ENCODE results near the gene TACC3.

TACC3 gene

DNA sequence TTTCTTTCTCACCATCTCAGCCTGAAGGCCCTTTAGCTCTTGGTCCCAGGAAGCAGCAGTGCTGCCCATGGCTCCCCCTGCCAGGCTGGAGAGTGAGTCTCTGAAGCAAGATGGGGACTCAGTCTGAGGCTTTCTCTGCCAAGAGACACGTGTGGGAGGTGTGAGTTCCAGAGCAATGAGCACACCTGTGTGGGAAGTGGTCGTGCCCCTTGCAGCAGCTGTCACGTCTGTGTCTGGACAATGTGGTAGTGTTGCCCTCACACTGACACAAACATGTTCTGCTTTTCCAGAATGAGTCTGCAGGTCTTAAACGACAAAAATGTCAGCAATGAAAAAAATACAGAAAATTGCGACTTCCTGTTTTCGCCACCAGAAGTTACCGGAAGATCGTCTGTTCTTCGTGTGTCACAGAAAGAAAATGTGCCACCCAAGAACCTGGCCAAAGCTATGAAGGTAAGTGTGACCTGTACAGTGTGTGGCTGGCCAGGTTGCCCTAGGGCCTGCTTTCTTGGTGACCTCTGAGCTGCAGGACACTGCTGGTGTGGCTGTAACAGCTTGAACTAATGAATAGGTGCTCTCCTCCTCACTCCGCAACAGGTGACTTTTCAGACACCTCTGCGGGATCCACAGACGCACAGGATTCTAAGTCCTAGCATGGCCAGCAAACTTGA, 1.9 kb downstream of the TACC3 start:
- TF ChIP-seq, protein P1, sequence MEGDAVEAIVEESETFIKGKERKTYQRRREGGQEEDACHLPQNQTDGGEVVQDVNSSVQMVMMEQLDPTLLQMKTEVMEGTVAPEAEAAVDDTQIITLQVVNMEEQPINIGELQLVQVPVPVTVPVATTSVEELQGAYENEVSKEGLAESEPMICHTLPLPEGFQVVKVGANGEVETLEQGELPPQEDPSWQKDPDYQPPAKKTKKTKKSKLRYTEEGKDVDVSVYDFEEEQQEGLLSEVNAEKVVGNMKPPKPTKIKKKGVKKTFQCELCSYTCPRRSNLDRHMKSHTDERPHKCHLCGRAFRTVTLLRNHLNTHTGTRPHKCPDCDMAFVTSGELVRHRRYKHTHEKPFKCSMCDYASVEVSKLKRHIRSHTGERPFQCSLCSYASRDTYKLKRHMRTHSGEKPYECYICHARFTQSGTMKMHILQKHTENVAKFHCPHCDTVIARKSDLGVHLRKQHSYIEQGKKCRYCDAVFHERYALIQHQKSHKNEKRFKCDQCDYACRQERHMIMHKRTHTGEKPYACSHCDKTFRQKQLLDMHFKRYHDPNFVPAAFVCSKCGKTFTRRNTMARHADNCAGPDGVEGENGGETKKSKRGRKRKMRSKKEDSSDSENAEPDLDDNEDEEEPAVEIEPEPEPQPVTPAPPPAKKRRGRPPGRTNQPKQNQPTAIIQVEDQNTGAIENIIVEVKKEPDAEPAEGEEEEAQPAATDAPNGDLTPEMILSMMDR (IDR thresholded peaks at IDR 0.05), result no peak

GRCh38 chr4:1725521-1725920, 4.2 kb downstream of the TACC3 start:
- TF ChIP-seq, protein P1 (IDR thresholded peaks at IDR 0.05), result no peak

GRCh38 chr4:1726146-1726934, 5.0 kb downstream of the TACC3 start:
- TF ChIP-seq, protein P1 (IDR thresholded peaks at IDR 0.05), result peak; percentile 99

- TF ChIP-seq, protein P1 (IDR thresholded peaks at IDR 0.05), result no peak
Measured at GRCh38 chr4:1727117-1728031, 6.1 kb downstream of the TACC3 start.

GRCh38 chr4:1728061-1728980, 7.0 kb downstream of the TACC3 start:
- TF ChIP-seq, protein P1 (IDR thresholded peaks at IDR 0.05), result peak; percentile 32; the same call in 1 of the 2 replicates

DNA sequence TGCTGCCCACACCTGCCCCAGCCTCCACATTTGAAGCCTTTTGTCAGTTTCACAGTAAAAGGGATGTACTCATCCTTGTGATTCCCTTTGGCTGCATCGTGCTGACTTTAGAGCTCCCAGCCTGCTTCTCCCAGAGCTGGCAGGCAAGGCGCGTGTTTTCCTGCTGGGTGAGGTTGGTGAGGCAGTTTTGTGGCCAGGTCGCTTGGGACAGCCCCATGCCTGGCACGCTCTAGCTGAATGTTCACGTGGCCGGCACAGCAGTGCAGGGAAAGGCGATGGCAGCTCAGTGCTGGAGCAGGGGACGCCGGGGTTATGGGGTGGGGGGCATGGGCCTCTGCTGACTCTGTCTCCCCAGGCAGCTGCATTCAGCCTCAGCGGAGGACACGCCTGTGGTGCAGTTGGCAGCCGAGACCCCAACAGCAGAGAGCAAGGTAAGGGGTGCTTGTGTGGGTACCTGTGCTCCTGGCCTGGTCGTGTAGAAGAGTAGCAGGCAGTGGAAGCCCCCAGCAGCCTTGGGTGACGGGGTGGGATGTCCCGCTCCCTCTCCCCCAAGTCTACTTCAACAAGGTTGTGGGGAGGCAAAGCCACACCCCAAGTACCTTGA, 9.3 kb downstream of the TACC3 start:
- TF ChIP-seq, protein P1 (IDR thresholded peaks at IDR 0.05), result no peak
